Stimulated activated CD8-positive, alpha-beta memory T cell treated with anti-CD3 and anti-CD28 coated beads, Interleukin-4, amount 100 ng/mL, for 4 hours (primary cell): Measurements from ENCODE around the gene C17orf107.
"Not testable (repeated sequence)": the region's sequence is repeated elsewhere in the genome, so short reads cannot be mapped to it uniquely, and the experiment has no call there.

ENCODE experiments used
- DNase-seq, 2 donors: peaks; one replicate each; pipeline ENCODE4 v3.0.0-alpha.2; 2020; ENCODE audit warnings: low read depth in 2 of 2, low spot score in 1 of 2

The C17orf107 gene

DNA sequence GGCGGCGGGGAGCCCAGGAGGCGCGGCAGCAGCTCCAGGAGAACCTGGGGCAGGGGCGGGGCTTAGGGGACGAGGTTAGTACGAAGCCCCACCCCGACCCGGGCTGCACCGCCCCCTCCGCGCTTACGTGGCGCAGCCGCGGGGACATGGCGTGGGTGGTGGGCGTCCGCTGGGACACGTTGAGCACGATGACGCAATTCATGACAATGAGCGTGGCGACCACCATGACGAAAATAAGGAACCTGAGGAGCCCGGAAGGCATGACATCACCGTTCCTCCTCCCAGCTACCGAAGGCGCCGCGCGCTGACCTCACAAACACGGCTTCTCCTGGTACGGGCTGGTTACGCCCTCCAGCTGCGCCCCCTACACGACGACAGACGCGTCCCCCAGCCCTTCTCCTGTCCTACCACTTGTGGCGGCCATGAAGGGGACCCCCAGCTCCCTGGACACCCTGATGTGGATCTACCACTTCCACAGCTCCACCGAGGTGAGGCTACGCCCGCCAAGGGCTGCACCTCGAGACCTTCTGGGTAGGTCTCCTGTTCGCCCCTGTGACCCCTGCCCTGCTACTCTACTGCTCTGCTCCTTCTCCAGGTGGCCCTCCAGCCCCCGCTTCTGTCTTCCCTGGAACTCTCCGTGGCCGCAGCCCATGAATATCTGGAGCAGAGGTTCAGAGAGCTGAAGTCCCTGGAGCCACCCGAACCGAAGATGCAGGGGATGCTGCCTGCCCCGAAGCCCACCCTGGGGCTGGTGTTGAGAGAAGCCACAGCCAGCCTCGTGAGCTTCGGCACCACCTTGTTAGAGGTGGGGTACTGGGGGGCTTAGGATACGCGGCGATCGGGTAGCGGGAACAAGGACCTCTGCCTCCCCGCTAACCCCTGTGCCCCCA is at the start of gene C17orf107:
Gene C17orf107, plus strand, starts transcription at position 196 of the 890 bp plus-strand sequence. Its CDS starts 227 bp downstream, at position 423.
- DNase-seq, result peak; percentile 93 to 95

DNA sequence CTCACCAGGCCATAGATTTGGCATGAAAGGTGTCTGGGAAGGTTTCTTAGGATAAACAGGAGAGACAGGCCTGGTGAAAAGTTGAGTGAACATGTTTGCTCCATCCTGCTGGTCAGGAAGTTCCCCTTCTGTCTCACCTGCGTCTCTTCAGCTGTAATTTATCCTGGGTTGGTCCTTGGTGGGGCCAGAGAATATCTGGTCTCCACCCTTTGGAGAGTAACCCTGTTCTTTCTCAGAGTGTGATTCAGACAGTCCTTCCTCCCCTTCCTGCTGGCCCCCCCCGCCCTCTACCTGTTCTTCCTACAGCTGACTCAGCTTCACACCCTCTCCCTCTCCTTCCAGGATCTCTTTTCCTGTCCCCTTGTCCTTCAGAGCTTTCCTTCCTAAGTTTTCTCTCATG is 49.1 kb upstream of the C17orf107 start:
- DNase-seq, result no peak

DNA sequence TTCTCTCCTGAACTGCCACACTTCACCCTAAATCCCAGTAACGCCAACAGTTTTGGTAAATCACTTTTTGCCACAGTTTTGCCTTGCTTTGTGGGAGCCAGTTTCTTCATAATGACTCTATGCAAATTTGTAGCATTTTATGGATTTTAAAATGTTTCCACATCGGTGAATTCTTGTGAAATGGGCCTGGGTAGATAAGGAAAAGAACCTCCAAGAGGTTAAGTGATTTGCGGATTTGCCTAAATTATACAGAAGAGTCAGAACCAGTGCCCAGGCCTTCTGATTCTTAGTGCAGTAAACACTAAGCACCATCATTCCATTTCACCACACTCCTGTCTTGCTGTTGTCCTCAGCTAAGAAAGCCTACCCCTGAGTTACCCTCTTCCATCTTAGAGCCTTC is 48.3 kb upstream of the C17orf107 start:
- DNase-seq, result no peak

DNA sequence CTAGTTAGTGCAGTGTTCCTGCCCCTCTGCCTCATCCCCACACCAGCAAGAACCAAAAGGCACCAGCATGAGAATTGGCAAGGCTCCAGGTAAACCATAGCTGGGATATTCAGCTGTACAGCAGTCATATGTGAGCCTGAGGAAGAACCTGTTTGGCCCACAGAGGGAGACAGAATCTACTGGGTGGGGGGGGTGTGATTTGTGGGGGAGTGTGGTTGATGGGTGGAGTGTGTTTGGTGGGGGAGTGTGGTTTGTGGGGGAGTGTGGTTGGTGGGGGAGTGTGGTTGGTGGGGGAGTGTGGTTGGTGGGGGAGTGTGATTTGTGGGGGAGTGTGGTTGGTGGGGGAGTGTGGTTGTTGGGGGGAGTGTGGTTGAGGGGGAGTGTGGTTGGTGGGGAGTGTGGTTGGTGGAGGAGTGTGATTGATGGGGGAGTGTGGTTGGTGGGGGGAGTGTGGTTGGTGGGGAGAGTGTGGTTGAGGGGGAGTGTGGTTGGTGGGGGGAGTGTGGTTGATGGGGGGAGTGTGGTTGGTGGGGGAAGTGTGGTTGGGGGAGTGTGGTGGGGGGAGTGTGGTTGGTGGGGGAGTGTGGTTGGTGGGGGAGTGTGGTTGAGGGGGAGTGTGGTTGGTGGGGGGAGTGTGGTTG is 46.6 kb upstream of the C17orf107 start:
- no peak for DNase-seq

DNA sequence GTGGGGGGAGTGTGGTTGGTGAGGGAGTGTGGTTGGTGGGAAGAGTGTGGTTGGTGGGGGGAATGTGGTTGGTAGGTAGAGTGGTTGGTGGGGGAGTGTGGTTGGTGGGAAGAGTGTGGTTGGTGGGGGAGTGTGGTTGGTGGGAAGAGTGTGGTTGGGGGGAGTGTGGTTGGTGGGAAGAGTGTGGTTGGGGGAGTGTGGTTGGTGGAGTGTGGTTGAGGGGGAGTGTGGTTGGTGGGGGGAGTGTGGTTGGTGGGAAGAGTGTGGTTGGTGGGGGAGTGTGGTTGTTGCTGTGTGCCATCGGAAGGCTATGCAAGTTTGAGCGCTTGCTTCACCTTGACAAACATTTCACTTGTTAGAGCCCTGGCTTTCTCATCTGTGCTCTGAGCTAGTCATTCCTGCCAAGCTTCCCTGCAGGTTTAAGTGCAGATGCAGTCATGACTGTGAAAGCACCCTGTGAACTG is 46.1 kb upstream of the C17orf107 start:
- DNase-seq, result no peak

DNA sequence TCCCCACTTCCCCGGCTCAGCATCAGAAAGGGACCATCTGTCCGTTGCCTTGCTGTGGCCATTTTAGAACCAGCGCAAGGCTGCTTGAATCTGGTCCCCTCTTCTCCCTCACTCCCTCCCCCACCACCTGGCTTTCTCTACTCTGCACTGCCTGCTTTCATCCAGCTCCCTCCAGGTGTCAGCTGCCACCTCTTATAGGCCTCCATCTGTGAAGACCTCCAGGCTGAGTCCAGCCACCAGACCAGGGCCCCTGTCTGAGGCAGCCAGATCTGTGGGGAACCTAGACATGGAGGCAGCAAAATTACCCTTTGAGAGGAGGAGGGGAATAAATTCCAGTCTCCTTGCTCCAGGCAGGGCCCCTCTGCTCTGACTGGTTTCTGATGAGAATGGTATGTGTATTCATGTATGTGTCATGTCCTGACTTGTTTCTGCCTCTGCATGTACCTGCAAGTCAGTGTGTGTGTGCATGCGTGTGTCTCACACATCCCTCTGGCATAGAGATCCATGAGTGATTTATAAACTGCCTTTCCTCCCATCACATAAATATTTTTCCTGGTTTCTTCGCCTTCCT is 45.1 kb upstream of the C17orf107 start:
- no peak for DNase-seq

DNA sequence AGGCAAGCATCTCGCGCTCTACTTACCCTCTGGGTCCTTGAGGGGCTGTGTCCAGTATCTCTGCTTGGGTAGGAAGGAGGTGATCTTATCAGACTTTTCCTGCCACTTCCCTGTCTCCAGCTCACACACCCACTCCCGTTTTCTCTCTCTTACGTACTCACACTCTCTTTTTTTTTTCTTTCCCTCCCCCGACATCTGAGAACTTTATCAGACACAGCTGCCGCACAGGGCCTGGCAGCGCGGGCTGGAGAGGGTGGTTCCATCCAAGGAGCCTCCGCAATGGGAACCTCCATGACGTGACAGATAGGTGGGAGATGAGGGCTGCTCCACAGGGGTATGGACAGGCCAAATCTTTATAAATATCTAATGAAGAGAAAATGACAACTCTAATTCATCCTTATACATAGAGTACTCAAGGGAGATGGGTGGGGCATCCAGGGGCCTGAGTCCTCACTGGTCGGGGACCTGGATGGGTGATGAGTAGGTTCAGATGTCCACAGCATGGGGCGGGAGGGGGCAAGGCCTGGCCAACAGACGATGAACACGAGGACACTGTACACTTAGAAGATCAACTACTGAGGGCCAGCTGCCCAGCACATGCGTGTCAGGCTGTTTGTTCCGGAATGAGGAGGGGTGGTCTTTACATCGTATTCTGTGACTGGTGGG is 42.9 kb upstream of the C17orf107 start:
- no peak for DNase-seq

DNA sequence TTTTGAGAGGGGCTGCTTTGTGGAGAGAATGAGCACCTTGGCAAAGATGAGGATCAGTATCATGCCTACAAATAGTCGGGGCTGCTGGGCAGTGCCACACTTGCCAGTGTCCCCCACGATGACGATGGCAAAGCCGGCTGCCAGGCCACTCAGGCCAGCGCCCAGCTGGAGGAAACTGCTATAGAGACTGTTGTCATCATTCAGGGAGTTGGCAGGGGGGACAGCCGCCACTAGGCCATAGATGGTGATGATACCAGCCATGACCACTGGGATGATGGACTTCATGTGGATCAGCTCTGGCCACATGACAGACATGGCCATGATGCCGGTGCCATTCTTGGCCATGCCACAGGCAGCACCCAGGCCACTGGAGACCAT is 42.4 kb upstream of the C17orf107 start:
- DNase-seq, result no peak

DNA sequence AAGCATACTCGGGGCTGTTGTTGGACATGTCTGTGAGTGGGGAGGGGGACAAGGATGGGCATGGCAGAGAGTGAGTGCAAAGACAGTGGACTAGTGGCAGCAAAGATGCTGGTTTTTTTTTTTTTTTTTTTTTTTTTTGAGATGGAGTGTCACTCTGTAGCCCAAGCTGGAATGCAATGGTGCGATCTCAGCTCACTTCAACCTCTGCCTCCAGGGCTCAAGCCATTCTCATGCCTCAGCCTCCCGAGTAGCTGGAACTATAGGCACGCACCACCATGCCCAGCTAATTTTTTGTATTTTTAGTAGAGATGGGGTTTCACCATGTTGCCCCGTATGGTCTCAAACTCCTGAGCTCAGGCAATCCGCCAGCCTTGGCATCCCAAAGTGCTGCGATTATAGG is 42.0 kb upstream of the C17orf107 start:
- not testable (repeated sequence) for DNase-seq

DNA sequence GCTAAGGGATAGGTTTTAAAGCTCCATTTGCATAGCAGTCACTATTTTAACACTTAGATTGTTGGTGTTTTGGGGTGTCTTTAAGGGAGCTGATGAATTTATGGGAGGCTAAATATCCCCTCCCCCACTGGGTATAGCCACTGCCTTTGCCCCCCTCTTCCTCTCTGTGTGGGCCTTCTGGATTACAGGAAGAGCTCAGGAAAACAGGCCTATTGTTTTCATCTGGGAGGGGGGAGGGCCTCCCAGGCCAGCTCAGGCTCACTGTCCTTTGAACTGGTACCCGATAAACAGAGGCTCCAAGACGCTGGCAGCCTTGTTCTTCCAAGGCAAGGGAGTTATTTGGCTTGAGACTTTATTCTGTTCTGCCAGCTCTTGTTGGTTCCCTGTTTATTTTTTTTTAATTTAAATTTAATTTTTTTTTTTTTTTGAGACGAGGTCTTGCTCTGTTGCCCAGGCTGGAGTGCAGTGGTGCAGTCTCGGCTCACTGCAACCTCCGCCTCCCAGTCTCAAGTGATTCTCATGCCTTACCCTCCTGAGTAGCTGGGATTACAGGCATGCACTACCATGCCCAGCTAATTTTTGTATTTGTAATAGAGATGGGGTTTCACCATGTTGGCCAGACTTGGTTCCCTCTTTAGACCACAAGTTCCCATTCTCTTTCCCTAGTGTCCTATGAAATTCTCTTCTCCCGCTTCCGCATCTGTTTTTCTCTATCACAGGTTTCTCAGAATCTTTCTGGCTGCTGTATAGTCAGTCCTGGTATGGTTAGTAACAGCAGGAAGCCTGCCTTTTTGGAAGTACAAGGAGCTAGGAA is 41.1 kb upstream of the C17orf107 start:
- no peak for DNase-seq

DNA sequence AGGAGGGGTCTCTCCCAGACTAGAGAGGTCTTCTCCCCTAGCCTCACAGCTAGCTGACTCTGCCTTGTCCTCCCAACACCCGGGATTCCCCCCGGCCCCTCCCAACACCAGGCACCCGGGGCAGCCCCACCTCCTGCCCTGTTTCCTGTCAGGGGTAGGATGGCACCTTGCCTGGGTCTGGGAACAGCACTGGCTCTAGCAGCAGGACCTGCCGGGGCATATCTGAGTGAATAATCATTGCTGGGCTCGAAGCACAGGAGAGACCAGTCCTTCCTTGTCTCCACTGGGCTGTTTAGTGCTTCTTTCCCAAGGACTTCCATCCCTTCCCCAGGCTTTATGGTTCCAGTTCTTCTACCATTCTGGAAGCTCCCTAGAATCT is 40.5 kb upstream of the C17orf107 start:
- no peak for DNase-seq

DNA sequence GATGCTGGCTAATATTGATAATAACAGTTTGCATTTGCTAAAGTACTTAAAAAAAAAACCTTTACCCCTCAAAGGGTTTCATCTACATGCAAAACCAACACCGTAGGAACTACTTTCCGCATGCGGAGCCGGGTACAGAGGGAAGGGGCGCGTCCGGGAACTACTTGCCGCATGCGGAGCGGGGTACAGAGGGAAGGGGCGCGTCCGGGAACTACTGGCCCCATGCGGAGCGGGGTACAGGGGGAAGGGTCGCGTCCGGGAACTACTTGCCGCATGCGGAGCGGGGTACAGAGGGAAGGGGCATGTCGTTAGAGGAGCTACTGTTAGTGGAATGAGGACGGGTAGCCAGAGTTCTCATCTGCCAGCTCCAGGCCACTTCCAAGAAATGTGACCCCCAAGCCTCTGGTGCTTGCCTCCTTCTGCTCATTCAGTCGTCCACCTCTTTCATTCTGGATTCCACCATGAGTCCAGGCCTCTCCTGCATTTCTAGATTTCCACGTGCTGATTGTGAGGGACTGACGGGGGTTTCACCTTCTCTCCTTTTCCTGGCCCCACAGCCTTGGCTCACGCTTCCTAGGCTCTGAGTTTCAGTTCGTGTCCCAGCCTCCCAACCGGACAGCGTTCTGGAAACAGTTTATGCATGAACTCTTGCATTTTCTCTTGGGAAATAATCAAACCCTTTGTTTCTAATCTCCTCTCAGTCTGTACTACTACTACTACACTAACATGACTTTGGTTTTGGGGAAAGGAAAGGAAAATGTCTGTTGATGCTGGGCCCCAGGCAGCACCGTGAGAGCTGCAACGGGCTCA is 39.3 kb upstream of the C17orf107 start:
- DNase-seq, result no peak

DNA sequence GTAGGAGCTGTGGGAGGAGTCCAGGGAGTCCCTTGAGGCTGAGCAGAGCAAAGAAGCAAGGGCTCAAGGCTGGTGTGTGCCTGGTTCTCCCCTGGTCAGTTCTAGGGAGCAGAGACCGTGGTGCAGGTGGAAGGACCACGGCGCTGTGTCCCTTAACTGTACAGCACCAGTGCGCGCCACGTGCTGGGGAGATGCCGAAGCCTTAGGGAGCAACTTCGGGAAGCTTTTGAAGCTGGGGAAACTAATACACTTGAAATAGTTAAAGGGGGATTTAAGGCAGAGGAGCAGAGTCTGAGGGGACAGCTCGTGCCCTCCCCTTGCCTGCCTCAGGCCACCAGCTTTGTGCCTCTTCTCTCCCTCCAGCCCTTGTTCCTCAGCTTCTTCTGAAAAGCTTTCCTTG is 38.7 kb upstream of the C17orf107 start:
- DNase-seq, result no peak

DNA sequence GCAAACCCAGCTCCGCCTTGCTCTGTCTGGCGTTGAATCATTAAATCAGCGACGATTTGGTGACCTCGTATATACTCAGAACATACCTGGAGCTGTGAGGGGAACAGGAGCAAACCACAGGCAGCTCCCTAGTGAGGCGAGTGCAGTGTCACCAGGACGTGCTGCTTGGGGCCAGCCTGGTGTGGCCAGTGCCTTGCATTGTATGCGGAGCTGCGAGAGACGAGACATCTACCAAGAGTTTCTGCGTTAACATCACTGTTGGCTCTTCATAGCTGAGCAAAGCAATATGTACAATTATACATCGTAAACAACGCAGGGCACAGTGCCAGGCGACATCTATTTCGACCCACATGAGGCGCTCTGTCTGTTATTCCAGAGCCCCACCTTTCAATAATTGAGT is 38.3 kb upstream of the C17orf107 start:
- DNase-seq, result no peak

DNA sequence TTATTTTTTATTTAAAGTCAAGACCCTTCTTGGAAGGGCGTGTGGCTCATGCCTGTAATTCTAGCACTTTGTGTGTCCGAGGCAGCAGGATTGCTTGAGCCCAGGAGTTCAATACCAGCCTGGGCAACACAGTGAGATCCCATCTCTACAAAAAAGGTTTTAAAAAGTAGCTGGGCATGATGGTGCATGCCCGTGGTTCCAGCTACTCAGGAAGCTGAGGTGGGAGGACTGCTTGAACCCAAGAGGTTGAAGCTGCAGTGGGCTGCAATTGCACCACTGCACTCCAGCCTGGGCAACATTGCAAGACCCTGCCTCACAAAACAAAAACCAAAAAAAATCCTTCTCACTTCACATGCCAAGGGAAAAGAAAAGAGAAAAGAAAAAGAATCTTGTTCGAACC is 36.6 kb upstream of the C17orf107 start:
- DNase-seq, result no peak

DNA sequence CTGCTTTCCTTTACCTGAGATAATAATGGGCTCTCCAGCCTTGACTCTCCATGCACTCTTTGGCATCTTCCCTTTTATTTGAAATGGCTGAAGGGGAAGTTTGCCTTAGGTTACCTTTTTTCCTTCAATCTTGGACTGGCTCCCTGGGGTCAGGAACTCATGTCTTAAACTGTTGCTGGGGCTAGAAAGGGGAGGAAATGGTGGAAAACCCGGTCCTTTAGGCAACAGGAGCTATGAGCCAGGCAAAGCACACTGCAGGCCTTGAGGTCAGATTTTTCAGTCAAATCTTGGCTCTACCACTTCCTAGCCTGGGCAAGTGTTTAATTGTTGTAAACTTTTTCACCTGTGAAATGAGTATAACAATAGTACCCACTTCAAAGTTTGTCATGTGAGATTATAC is 36.0 kb upstream of the C17orf107 start:
- DNase-seq, result no peak

DNA sequence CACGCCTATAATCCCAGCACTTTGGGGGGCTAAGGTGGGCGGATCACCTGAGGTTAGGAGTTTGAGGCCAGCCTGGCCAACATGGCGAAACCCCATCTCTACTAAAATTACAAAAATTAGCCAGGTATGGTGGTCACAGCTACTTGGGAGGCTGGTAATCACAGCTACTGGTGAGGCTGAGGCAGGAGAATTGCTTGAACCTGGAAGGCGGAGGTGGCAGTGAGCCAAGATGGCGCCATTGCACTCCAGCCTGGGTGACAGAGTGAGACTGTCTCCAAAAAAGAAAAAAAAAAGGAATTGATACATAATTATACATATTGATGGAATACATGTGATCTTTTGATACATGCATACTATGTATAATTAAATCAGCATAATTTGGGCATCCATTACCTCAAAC is 31.8 kb upstream of the C17orf107 start:
- DNase-seq, result not testable (repeated sequence)

DNA sequence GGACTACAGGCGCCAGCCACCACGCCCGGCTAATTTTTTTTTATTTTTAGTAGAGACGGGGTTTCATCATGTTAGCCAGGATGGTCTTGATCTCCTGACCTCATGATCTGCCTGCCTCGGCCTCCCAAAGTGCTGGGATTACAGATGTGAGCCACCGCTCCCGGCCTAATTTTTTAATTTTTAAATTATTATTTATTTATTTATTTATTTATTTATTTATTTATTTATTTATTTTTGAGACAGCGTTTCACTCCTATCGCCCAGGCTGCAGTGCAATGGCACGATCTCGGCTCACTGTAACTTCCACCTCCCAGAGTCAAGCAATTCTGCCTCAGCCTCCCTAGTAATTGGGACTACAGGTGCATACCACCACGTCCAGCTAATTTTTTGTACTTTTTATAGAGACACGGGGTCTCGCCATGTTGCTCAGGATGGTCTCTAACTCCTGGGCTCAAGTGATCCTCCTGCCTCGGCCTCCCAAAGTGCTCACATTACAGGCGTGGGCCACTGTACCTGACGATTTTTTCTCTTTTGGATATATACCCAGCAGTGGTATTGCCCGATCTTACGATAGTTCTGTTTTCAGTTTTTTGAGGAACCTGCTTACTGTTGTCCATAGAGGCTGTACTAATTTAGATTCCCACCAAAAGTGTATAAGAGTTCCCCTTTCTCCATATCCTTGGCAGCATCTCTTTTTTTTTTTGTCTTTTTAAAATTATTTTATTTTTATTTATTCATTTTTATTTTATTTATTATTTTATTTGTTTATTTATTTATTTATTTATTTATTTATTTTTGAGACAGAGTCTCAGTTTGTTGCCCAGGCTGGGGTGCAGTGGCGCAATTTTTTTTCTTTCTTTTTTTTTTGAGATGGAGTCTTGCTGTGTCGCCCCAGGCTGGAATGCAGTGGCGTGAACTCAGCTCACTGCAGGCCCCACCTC is 30.0 kb upstream of the C17orf107 start:
- DNase-seq, result not testable (repeated sequence)

DNA sequence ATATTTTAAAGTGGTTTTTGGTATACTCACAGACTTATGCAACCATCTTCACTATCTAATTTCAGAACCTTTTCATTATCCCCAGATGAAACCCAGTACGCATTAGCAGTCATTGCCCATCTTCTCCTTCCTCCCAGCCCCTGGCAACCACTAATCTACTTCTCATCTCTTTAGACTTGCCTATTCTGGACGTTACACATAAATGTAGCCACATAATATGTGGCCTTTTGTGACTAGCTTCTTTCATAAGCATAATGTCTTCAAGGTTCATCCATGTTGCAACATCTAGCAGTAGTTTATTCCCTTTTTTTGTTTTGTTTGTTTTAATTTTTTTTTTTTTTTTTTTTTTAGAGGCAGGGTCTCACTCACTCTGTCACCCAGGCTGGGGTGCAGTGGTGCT is 28.5 kb upstream of the C17orf107 start:
- no peak for DNase-seq
